MCF 10A (cell line): ENCODE data around the gene P3H2. TPM values are rescaled to one million over a fixed set of nuclear protein-coding genes. Genes with fewer than 3 reads are reported as not detected.

Experiments
- BruUV-seq: library from RNA; stranded (reverse); fragments of 400-500 nt; replicated peaks from 2 replicates; lab custom pipeline; 2021; lab: Mats Ljungman, UMichigan
- CTCF ChIA-PET: fragments of 300-600 bp; sonication (Branson Sonifier 250); formaldehyde crosslinking; extraction: SDS; loops from one replicate; lab custom pipeline; 2021; ENCODE audit warnings: antibody characterized with exemption, inconsistent platforms; lab: Yijun Ruan, JAX
- POLR2A ChIA-PET: fragments of 300-600, 350-650 bp; sonication (Branson Sonifier 250); formaldehyde crosslinking; extraction: SDS; loops from one replicate; lab custom pipeline; 2020; ENCODE audit warnings: antibody characterized with exemption, inconsistent platforms; lab: Yijun Ruan, JAX
- DNase-seq: peaks from one replicate; pipeline ENCODE4 v3.0.0-alpha.2; 2018; ENCODE audit not compliant: unreplicated experiment
- H3K27ac Mint-ChIP-seq: one replicate; pipeline ENCODE4 v1.8.0; 2022; ENCODE audit warnings: mild to moderate bottlenecking, low read depth, mixed read lengths; ENCODE audit not compliant: unreplicated experiment
- H3K27me3 Mint-ChIP-seq: one replicate; pipeline ENCODE4 v1.8.0; 2022; ENCODE audit warnings: mixed read lengths; ENCODE audit not compliant: insufficient read depth, unreplicated experiment
- H3K36me3 Mint-ChIP-seq: one replicate; pipeline ENCODE4 v1.8.0; 2022; ENCODE audit warnings: mild to moderate bottlenecking, moderate library complexity, mixed read lengths; ENCODE audit not compliant: insufficient read depth, unreplicated experiment
- H3K4me1 Mint-ChIP-seq: one replicate; pipeline ENCODE4 v1.8.0; 2022; ENCODE audit warnings: mixed read lengths; ENCODE audit not compliant: insufficient read depth, unreplicated experiment
- H3K4me3 Mint-ChIP-seq: one replicate; pipeline ENCODE4 v1.8.0; 2022; ENCODE audit warnings: mild to moderate bottlenecking, moderate library complexity, mixed read lengths; ENCODE audit not compliant: unreplicated experiment
- H3K9me3 Mint-ChIP-seq: one replicate; pipeline ENCODE4 v1.8.0; 2022; ENCODE audit warnings: mixed read lengths; ENCODE audit not compliant: unreplicated experiment
- intact Hi-C: fragments of 100-400 bp; cut with micrococcal nuclease; formaldehyde crosslinking; loops from 2 replicates; pipeline ENCODE4 v1.14.1; 2022
- total RNA-seq: library from RNA; stranded (reverse); gene quantifications from 2 replicates; pipeline ENCODE4 v1.2.3, GENCODE V29; 2022
- TF ChIP-seq, protein P1 (sequence below): fragments of 200-600 bp; IDR thresholded peaks from one replicate; pipeline ENCODE4 v1.8.0; 2022; ENCODE audit warnings: antibody characterized with exemption, mild to moderate bottlenecking; ENCODE audit not compliant: unreplicated experiment

P3H2 gene
- total RNA-seq, 1 experiment from 2014 or later = 60.2 TPM

DNA sequence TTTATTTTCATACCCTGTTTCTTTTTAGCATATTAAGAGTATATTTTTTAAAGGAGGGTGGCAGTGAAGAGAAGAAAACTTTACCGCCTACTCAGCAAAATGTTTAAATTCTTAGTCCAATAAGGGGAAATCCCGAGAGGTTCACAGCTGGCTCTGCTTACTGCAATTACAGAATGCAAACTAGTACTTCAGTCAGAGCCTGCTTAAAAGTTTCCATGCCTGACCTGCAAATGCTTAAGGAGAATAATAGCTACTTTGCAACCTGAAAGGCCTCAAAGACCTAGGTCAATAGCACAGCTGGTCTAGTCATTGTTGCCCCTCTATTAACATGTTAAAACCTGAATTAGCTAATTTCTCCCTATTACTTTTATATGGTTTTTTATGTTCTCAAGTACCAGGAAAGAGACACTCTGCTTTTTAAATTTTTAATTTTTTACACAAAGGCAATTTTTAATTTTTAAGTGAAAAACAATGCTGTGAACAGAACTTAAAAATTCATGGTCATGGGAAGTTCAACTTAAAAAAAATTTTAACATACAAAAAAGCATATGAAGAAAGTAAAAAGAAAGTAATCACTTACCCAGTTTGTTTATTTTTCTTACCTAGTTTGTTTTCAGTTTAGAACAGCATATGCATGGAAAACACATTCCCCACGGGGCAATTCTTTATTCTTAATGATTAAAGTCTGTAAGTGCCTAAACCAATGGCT, 79.2 kb downstream of the P3H2 start:
- H3K4me1 Mint-ChIP-seq = peaks cover 36% of the 10 kb centered on the region
- intact Hi-C loops = no loop called here
- peak overlapping the region; percentile 59 for H3K27ac Mint-ChIP-seq
- TF ChIP-seq, protein P1, sequence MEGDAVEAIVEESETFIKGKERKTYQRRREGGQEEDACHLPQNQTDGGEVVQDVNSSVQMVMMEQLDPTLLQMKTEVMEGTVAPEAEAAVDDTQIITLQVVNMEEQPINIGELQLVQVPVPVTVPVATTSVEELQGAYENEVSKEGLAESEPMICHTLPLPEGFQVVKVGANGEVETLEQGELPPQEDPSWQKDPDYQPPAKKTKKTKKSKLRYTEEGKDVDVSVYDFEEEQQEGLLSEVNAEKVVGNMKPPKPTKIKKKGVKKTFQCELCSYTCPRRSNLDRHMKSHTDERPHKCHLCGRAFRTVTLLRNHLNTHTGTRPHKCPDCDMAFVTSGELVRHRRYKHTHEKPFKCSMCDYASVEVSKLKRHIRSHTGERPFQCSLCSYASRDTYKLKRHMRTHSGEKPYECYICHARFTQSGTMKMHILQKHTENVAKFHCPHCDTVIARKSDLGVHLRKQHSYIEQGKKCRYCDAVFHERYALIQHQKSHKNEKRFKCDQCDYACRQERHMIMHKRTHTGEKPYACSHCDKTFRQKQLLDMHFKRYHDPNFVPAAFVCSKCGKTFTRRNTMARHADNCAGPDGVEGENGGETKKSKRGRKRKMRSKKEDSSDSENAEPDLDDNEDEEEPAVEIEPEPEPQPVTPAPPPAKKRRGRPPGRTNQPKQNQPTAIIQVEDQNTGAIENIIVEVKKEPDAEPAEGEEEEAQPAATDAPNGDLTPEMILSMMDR = no peak
- no peak for DNase-seq
- H3K4me3 Mint-ChIP-seq = no peak overlapping the region
- BruUV-seq = no TSS peak
- ChIA-PET POLR2A (interaction anchor here (0.6 to 14.2 kb wide), 6 partner anchors 9 to 75 kb away, joined by 3 to 132 read pairs (median 3); partner anchors contain the start of gene P3H2), CTCF (interaction anchor here (0.6 to 1.9 kb wide), 5 partner anchors 9 to 127 kb away, joined by 3 to 10 read pairs (median 6); no protein-coding TSS in a partner anchor)
- H3K27me3 Mint-ChIP-seq = no peaks in the 10 kb centered on the region
- H3K36me3 Mint-ChIP-seq = peaks cover 6% of the 10 kb centered on the region
- H3K9me3 Mint-ChIP-seq = no peaks in the 10 kb centered on the region

DNA sequence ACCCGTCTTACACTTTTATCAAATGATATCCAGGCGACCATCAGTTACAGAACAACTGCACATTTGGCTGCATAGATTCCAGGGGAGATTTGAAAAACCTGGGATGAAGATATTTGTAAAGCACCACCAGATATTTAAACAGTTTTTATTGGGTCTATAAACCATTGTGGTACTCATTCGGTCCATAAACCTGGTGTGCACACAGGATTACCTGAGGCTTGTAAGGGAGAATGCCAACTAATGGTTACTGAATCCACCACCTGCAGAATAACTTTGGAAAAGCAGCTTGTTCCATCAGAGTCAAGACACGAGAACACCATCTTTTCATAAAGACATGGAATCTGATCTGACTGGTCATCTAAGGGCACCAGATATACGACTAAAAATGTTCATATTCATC, 80.6 kb downstream of the P3H2 start:
- no peaks in the 10 kb centered on the region for H3K27me3 Mint-ChIP-seq
- intact Hi-C loops = no loop called here
- no peak for DNase-seq
- no peak overlapping the region for H3K27ac Mint-ChIP-seq
- H3K36me3 Mint-ChIP-seq = peaks cover 12% of the 10 kb centered on the region
- H3K4me3 Mint-ChIP-seq = no peak overlapping the region
- TF ChIP-seq, protein P1 = no peak
- no peaks in the 10 kb centered on the region for H3K9me3 Mint-ChIP-seq
- BruUV-seq = no TSS peak
- POLR2A ChIA-PET = interaction anchor here (0.7 to 14.2 kb wide), 5 partner anchors 8 to 77 kb away, joined by 3 to 132 read pairs (median 3); partner anchors contain the start of gene P3H2
- H3K4me1 Mint-ChIP-seq = peaks cover 43% of the 10 kb centered on the region
- CTCF ChIA-PET = interaction anchor here (0.8 to 1.9 kb wide), 9 partner anchors 10 to 162 kb away, joined by 3 to 10 read pairs (median 4); partner anchors contain the start of gene P3H2

DNA sequence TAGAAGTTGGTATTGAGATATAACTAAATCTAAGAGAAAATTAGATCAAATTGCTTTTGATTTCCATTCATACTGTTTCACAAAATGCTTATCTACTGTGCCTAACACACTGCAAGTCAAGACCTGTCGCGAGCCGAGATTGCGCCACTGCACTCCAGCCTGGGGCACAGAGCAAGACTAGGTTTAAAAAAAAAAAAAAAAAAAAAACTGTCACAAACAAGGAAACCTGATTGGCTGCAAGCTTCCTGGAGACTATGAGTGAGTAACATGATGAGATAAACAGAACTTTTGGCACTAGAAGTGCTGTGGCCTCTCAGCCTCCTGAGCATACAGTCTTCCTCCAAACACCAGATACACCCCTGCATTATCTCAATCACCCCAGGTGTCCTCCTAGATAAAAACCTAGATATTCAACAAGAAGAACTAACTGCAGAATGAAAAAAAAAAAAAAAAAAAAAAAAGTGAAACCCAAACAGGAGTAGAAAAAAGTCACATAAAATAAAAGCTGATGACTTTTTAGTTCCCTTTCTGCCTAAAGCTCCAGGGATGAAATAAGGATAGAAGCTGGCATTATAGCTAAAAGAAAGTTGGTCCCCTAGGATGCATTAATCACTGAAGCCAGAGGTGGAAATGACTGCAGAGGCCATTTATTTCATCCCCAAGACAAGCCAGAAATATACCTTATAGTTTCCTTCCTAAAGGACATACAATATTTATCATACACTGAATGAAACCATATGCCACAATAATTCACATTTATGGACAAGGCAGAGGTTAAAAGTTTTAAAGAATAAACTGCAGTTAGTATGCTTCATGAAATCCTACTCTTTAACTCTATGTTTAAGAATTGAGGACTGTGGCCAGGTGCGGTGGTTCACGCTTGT, 82.4 kb downstream of the P3H2 start:
- Mint-ChIP-seq H3K9me3 (no peaks in the 10 kb centered on the region), H3K36me3 (peaks cover 6% of the 10 kb centered on the region), H3K4me1 (peaks cover 30% of the 10 kb centered on the region), H3K4me3 (peak overlapping the region; percentile 54), H3K27me3 (no peaks in the 10 kb centered on the region), H3K27ac (peak overlapping the region; percentile 69)
- BruUV-seq = no TSS peak
- DNase-seq = peak; percentile 95
- intact Hi-C loops = loop anchor here (5.0 kb wide), 1 partner anchor 84 kb away; the partner anchor contains the start of gene P3H2
- TF ChIP-seq, protein P1 = no peak
- ChIA-PET CTCF (interaction anchor here (0.6 to 1.3 kb wide), 8 partner anchors 12 to 240 kb away, joined by 3 to 4 read pairs (median 3); partner anchors contain the start of gene P3H2), POLR2A (interaction anchor here (0.6 to 14.2 kb wide), 24 partner anchors 8 to 669 kb away, joined by 3 to 132 read pairs (median 4); partner anchors contain the start of gene P3H2)
